HepG2 (cell line): ENCODE results near the gene ANKRD39. TPM values are rescaled to one million over a fixed set of nuclear protein-coding genes. Genes with fewer than 3 reads are reported as not detected.

Source experiments
- BORCS8-MEF2B ChIP-seq: sonication (generic); formaldehyde crosslinking; IDR thresholded peaks from 2 replicates; pipeline ENCODE4 v1.8.0; 2022; ENCODE audit warnings: mild to moderate bottlenecking, missing genetic modification reagents
- CCAR2 ChIP-seq: fragments of 200-400 bp; formaldehyde crosslinking; optimal IDR thresholded peaks from 2 replicates; pipeline ENCODE3; 2018; ENCODE audit warnings: low read depth, mild to moderate bottlenecking, low read length, moderate library complexity
- CEBPG ChIP-seq: IDR thresholded peaks from 2 replicates; pipeline ENCODE4 v1.6.1; 2016
- CENPBD1 ChIP-seq: sonication (generic); formaldehyde crosslinking; IDR thresholded peaks from 2 replicates; pipeline ENCODE4 v1.8.0; 2022; ENCODE audit warnings: missing genetic modification reagents, low read depth, mild to moderate bottlenecking, borderline replicate concordance
- KDM1A ChIP-seq: IDR thresholded peaks from 2 replicates; pipeline ENCODE4 v1.6.1; 2016; ENCODE audit warnings: missing compliant biosample characterization
- KLF6 ChIP-seq: IDR thresholded peaks from 2 replicates; pipeline ENCODE4 v1.8.0; 2016; ENCODE audit warnings: missing biosample characterization, missing genetic modification reagents
- MAFG ChIP-seq: sonication (generic); formaldehyde crosslinking; IDR thresholded peaks from 2 replicates; pipeline ENCODE4 v1.5.1; 2020; ENCODE audit warnings: mild to moderate bottlenecking, missing genetic modification reagents
- MXD4 ChIP-seq: IDR thresholded peaks from 2 replicates; pipeline ENCODE4 v1.6.1; 2016; ENCODE audit warnings: mild to moderate bottlenecking, missing biosample characterization, missing genetic modification reagents
- NR2F6 ChIP-seq, 2 experiments: IDR thresholded peaks; 2 replicates each; pipeline ENCODE4 v1.6.1; 2016; ENCODE audit warnings: antibody characterized with exemption in 1 of 2, mild to moderate bottlenecking in 1 of 2
- POGZ ChIP-seq: sonication (generic); formaldehyde crosslinking; IDR thresholded peaks from 2 replicates; pipeline ENCODE4 v1.4.0; 2020; ENCODE audit warnings: mild to moderate bottlenecking, missing genetic modification reagents
- TRIM24 ChIP-seq: sonication (generic); formaldehyde crosslinking; IDR thresholded peaks from 2 replicates; pipeline ENCODE4 v1.8.0; 2022; ENCODE audit warnings: mild to moderate bottlenecking, missing genetic modification reagents
- ZBTB26 ChIP-seq: IDR thresholded peaks from 2 replicates; pipeline ENCODE4 v1.6.1; 2016; ENCODE audit warnings: missing compliant biosample characterization, missing genetic modification reagents, borderline replicate concordance
- ZNF546 ChIP-seq: sonication (generic); formaldehyde crosslinking; conservative IDR thresholded peaks from 2 replicates; pipeline ENCODE4 v1.8.1; 2023; ENCODE audit warnings: mild to moderate bottlenecking, missing genetic modification reagents
- ZNF558 ChIP-seq: sonication (generic); formaldehyde crosslinking; IDR thresholded peaks from 2 replicates; pipeline ENCODE4 v1.9.0; 2022; ENCODE audit warnings: mild to moderate bottlenecking, missing genetic modification reagents, borderline replicate concordance
- ZNF616 ChIP-seq: sonication (generic); formaldehyde crosslinking; IDR thresholded peaks from 2 replicates; pipeline ENCODE4 v1.5.0; 2020; ENCODE audit warnings: low read depth, mild to moderate bottlenecking, missing genetic modification reagents
- ZNF629 ChIP-seq: sonication (generic); formaldehyde crosslinking; conservative IDR thresholded peaks from 2 replicates; pipeline ENCODE4 v1.5.0; 2020; ENCODE audit warnings: missing genetic modification reagents
- ZNF740 ChIP-seq: sonication (generic); formaldehyde crosslinking; IDR thresholded peaks from 2 replicates; pipeline ENCODE4 v1.4.0; 2020; ENCODE audit warnings: missing genetic modification reagents
- ZNF749 ChIP-seq: sonication (generic); formaldehyde crosslinking; IDR thresholded peaks from 2 replicates; pipeline ENCODE4 v1.8.0; 2022; ENCODE audit warnings: mild to moderate bottlenecking, missing genetic modification reagents, moderate library complexity, borderline replicate concordance
- ZSCAN21 ChIP-seq: sonication (generic); formaldehyde crosslinking; IDR thresholded peaks from 2 replicates; pipeline ENCODE4 v1.8.0; 2022; ENCODE audit warnings: mild to moderate bottlenecking, missing genetic modification reagents, moderate library complexity, borderline replicate concordance
- ZSCAN22 ChIP-seq: sonication (generic); formaldehyde crosslinking; IDR thresholded peaks from 2 replicates; pipeline ENCODE4 v1.4.0; 2020; ENCODE audit warnings: mild to moderate bottlenecking, missing genetic modification reagents
- ZSCAN25 ChIP-seq: sonication (generic); formaldehyde crosslinking; IDR thresholded peaks from 2 replicates; pipeline ENCODE4 v1.8.0; 2022; ENCODE audit warnings: mild to moderate bottlenecking, missing genetic modification reagents
- polyA plus RNA-seq, 8 experiments: library from polyadenylated mRNA; depleted of rRNA in 3 of 8; stranded (reverse) in 7 of 8; unstranded in 1 of 8; fragments of >200 nt; fragmentation: Illumina TruSeq in 4 of 8; extraction: Trizol in 4 of 8; gene quantifications; 2 replicates each; pipeline versions ENCODE4 v1.2.1 to v1.2.3, GENCODE V29; 2011 to 2016; ENCODE audit warnings: low read depth in 4 of 8, missing spikeins in 1 of 8, mixed read lengths in 1 of 8; ENCODE audit not compliant: insufficient read depth in 1 of 8
- total RNA-seq, 5 experiments: library from RNA; depleted of rRNA; stranded (reverse); fragments of >200 nt; fragmentation: Illumina TruSeq; extraction: Trizol; gene quantifications; 2 replicates each; pipeline ENCODE4 v1.2.3, GENCODE V29; 2016; ENCODE audit warnings: low read depth in 1 of 5
- TF ChIP-seq, protein P1 (sequence below): sonication (generic); formaldehyde crosslinking; conservative IDR thresholded peaks from 2 replicates; pipeline ENCODE4 v1.4.0; 2020; ENCODE audit warnings: missing genetic modification reagents
- TF ChIP-seq, protein P2 (sequence below): sonication (generic); formaldehyde crosslinking; IDR thresholded peaks from 2 replicates; pipeline ENCODE4 v1.4.0; 2020; ENCODE audit warnings: missing genetic modification reagents
- TF ChIP-seq, protein P3 (sequence below): sonication (generic); formaldehyde crosslinking; IDR thresholded peaks from 2 replicates; pipeline ENCODE4 v1.4.0; 2020; ENCODE audit warnings: mild to moderate bottlenecking, missing genetic modification reagents

ANKRD39 gene
- total and polyA plus RNA-seq, 2 of the 13 experiments (the other 11 are each of a cell fraction or from before 2014, with no cell fraction given) = 23.2 to 24.8 TPM

GRCh38 chr2:96815326-96816126 lies 42.3 kb downstream of the ANKRD39 start (continued):
- TF ChIP-seq KDM1A (no peak), TRIM24 (no peak), MAFG (no peak), ZSCAN22 (CRISPR knock-in tag) (peak; percentile 19; the same call in 1 of the 2 replicates), CENPBD1 (CRISPR knock-in tag) (0 out of 2 replicates have a peak, but pooled peaks have one; percentile 58), KLF6 (CRISPR knock-in tag) (peak; percentile 28), NR2F6 (IDR thresholded peaks at IDR 0.05) (no peak), NR2F6 (CRISPR knock-in tag; IDR thresholded peaks at IDR 0.05) (no peak), POGZ (CRISPR knock-in tag) (no peak), ZNF616 (CRISPR knock-in tag) (no peak), BORCS8-MEF2B (CRISPR knock-in tag) (no peak), ZNF546 (CRISPR knock-in tag) (peak; percentile 89), ZSCAN21 (no peak), ZSCAN25 (CRISPR knock-in tag) (no peak; the same call in none of the 2 replicates), ZNF749 (CRISPR knock-in tag) (no peak; the same call in 1 of the 2 replicates), CEBPG (no peak), ZNF629 (CRISPR knock-in tag) (no peak), CCAR2 (no peak), ZNF740 (CRISPR knock-in tag) (no peak), MXD4 (CRISPR knock-in tag) (peak; percentile 39), ZNF558 (CRISPR knock-in tag) (peak; percentile 74; the same call in 1 of the 2 replicates), ZBTB26 (CRISPR knock-in tag) (no peak)
- TF ChIP-seq, protein P1, sequence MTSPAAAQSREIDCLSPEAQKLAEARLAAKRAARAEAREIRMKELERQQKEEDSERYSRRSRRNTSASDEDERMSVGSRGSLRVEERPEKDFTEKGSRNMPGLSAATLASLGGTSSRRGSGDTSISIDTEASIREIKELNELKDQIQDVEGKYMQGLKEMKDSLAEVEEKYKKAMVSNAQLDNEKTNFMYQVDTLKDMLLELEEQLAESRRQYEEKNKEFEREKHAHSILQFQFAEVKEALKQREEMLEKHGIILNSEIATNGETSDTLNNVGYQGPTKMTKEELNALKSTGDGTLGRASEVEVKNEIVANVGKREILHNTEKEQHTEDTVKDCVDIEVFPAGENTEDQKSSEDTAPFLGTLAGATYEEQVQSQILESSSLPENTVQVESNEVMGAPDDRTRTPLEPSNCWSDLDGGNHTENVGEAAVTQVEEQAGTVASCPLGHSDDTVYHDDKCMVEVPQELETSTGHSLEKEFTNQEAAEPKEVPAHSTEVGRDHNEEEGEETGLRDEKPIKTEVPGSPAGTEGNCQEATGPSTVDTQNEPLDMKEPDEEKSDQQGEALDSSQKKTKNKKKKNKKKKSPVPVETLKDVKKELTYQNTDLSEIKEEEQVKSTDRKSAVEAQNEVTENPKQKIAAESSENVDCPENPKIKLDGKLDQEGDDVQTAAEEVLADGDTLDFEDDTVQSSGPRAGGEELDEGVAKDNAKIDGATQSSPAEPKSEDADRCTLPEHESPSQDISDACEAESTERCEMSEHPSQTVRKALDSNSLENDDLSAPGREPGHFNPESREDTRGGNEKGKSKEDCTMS (CRISPR knock-in tag) = no peak
- TF ChIP-seq, protein P2, sequence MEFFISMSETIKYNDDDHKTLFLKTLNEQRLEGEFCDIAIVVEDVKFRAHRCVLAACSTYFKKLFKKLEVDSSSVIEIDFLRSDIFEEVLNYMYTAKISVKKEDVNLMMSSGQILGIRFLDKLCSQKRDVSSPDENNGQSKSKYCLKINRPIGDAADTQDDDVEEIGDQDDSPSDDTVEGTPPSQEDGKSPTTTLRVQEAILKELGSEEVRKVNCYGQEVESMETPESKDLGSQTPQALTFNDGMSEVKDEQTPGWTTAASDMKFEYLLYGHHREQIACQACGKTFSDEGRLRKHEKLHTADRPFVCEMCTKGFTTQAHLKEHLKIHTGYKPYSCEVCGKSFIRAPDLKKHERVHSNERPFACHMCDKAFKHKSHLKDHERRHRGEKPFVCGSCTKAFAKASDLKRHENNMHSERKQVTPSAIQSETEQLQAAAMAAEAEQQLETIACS (CRISPR knock-in tag) = 0 out of 2 replicates have a peak, but pooled peaks have one; percentile 27
- TF ChIP-seq, protein P3, sequence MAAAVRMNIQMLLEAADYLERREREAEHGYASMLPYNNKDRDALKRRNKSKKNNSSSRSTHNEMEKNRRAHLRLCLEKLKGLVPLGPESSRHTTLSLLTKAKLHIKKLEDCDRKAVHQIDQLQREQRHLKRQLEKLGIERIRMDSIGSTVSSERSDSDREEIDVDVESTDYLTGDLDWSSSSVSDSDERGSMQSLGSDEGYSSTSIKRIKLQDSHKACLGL (CRISPR knock-in tag) = peak; percentile 7; the same call in 1 of the 2 replicates
